KOPT-K1 (cell line): Measurements from ENCODE around the gene DSG2.

Experiments used
- H3K27ac ChIP-seq: fragments of 200-600 bp; sonication (generic); 2 replicates; pipeline ENCODE4 v1.5.1; 2016; ENCODE audit warnings: antibody characterized with exemption, mild to moderate bottlenecking, low read depth, low read length; ENCODE audit not compliant: poor library complexity, severe bottlenecking
- H3K36me3 ChIP-seq: fragments of 200-600 bp; sonication (generic); 2 replicates; pipeline ENCODE4 v1.5.1; 2017; ENCODE audit warnings: antibody characterized with exemption, mild to moderate bottlenecking, low read length, moderate library complexity; ENCODE audit not compliant: insufficient read depth
- H3K9me3 ChIP-seq: fragments of 200-600 bp; sonication (generic); 2 replicates; pipeline ENCODE4 v1.5.1; 2017; ENCODE audit warnings: antibody characterized with exemption, low read length, mild to moderate bottlenecking; ENCODE audit not compliant: insufficient read depth, poor library complexity, severe bottlenecking

Gene DSG2

GRCh38 chr18:31497836-31498573, at the start of gene DSG2:
Gene DSG2 (plus strand): TSS chr18:31498177. CDS start chr18:31498252, 75 bp downstream.
- no peaks in the 10 kb centered on the region for H3K9me3 ChIP-seq
- H3K36me3 ChIP-seq: no peaks in the 10 kb centered on the region
- H3K27ac ChIP-seq: no peak within 1 kb of the TSS

GRCh38 chr18:31450409-31450808, 47.6 kb upstream of the DSG2 start:
- Histone ChIP-seq H3K27ac (no peak overlapping the region), H3K9me3 (no peaks in the 10 kb centered on the region), H3K36me3 (no peaks in the 10 kb centered on the region)

- no peaks in the 10 kb centered on the region for H3K36me3 ChIP-seq
- no peaks in the 10 kb centered on the region for H3K9me3 ChIP-seq
- no peak overlapping the region for H3K27ac ChIP-seq
Observed at GRCh38 chr18:31451625-31452024, 46.4 kb upstream of the DSG2 start.

DNA sequence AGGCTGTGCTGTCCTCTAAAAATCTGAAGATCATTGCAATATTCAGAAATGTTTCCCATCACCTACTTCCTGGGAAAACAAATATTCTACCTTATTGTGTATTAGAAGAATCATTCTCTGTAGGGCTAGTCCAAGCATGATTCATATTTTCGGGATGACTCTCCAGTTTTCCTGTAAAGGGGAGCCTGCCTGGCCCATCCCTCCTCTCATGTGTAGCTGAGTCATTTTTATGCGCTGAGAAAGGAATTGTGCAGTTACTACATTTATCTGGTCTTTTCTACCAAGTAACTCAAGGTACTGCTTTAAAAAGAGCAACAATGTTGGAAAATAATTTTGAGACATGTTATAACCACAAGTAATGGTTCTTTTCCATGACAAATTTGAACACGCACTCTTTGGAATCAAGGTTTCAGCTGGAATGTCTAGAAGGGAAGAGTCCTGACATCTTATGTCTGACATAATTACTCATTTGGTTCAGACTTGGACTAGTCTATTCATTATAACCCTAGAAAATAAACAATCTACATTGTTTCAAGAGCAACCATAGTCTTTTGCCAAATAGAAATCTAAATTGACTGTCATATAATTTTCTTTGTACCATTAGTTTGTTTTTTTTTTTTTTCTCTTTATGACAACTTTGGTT, 43.8 kb upstream of the DSG2 start:
- Histone ChIP-seq H3K27ac (no peak overlapping the region), H3K9me3 (no peaks in the 10 kb centered on the region), H3K36me3 (no peaks in the 10 kb centered on the region)

- no peaks in the 10 kb centered on the region for H3K36me3 ChIP-seq
- no peaks in the 10 kb centered on the region for H3K9me3 ChIP-seq
- H3K27ac ChIP-seq: no peak overlapping the region
Observed at GRCh38 chr18:31469629-31470028, 28.3 kb upstream of the DSG2 start.

- H3K9me3 ChIP-seq: no peaks in the 10 kb centered on the region
- H3K36me3 ChIP-seq: no peaks in the 10 kb centered on the region
- H3K27ac ChIP-seq: no peak overlapping the region
Observed at GRCh38 chr18:31478688-31479087, 19.3 kb upstream of the DSG2 start.

DNA sequence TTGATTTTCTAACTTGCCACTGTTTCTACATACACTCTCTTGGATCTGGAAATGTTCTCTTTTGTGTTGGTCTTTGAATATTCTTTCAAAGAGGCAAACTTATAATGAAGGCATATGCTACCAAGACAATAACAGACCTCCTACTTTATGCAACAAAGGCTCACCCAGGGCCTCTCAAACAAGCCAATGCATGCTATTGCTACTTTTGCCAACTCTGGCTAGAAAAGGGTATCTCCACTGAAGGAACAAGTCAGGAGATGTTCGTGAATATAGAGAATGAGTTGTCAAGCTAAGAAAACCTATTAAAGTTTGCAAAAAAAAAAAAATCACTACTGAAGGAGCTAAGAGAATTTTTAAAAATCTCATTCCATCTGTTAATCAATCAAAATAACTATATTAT, 15.9 kb upstream of the DSG2 start:
- Histone ChIP-seq H3K27ac (no peak overlapping the region), H3K36me3 (no peaks in the 10 kb centered on the region), H3K9me3 (no peaks in the 10 kb centered on the region)

DNA sequence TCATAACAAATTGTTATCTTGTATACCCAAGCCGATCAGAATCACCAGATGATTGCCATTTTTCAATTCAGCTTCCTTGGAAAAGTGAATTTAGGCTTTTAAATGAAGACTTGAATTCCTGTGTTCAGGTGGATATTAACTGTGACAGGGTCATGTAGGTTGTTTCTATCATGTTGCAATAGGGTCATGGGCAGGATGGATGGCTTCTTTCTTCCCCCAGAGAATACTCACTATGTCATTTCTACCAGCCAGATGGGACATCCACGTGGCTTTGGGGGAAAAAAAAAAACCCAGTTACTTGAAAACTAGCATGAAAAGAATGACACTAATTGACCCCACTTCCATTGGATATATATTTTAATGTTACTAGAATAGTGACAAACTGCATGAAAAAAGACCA, 14.6 kb upstream of the DSG2 start:
- H3K27ac ChIP-seq: no peak overlapping the region
- no peaks in the 10 kb centered on the region for H3K36me3 ChIP-seq
- H3K9me3 ChIP-seq: no peaks in the 10 kb centered on the region

- no peaks in the 10 kb centered on the region for H3K36me3 ChIP-seq
- H3K9me3 ChIP-seq: no peaks in the 10 kb centered on the region
- no peak overlapping the region for H3K27ac ChIP-seq
Observed at GRCh38 chr18:31484461-31484860, 13.5 kb upstream of the DSG2 start.

DNA sequence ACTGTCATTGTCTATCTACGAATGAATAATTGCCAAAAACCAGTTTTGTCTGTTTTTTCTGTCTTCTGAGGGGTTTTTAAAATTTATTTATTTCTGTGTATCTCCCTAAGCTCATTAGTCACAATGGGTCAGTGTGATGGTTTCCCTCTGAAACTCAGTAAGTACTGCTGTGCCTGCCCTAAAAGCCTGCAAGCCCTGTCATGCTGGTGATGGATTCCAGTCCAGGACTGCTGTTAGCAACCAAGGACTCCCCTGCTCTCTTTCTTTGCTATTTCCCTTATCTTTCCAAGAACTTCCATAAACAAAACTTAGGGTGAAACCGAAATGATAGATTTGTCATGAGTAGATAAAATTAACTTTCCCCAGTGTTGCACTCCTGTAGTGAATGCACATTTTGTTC, 11.8 kb upstream of the DSG2 start:
- no peaks in the 10 kb centered on the region for H3K9me3 ChIP-seq
- H3K36me3 ChIP-seq: no peaks in the 10 kb centered on the region
- no peak overlapping the region for H3K27ac ChIP-seq

- Histone ChIP-seq H3K27ac (no peak overlapping the region), H3K9me3 (no peaks in the 10 kb centered on the region), H3K36me3 (no peaks in the 10 kb centered on the region)
Observed at GRCh38 chr18:31487246-31488015, 10.5 kb upstream of the DSG2 start.

GRCh38 chr18:31489311-31489710, 8.7 kb upstream of the DSG2 start:
- Histone ChIP-seq H3K27ac (no peak overlapping the region), H3K36me3 (no peaks in the 10 kb centered on the region)

DNA sequence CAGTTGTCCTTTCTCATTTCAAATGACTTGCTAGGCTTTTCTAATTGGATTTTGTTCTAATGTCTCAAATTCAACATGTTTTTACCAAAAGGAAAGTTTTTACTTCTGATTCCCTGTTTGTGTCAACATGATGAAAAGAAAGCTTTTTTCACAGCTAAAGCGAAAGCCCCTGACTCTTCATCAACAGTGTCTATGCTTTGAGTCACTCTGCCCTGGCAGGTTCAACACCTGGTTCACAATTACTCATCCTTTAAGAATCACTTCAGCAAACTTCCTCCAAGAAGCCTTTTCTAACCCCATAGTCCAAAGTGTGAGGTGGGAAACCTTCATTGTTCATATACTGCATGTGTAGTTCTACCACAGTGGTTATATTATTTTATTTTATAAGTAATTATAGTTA, 7.6 kb upstream of the DSG2 start:
- Histone ChIP-seq H3K9me3 (no peaks in the 10 kb centered on the region), H3K27ac (no peak overlapping the region)

More at GRCh38 chr18:31489311-31489710, 8.7 kb upstream of the DSG2 start:
- no peaks in the 10 kb centered on the region for H3K9me3 ChIP-seq

DNA sequence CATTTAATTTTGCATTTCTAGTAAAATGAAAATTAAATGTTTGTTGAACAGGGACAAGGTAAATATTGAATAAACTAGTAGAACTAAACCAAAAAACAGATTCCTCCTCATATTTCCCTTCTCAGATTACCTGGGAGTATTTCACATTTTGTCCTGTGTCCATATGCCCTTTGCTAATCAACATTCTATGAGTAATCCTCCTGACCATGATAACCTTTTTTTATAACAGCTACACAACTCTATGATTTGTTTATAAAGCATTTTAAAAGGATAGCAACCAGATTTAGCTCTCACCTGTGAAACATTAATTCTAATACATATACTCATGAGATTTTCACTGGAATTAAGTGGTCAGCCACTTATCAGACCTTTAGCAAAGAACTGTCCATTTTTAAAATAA, 7.1 kb upstream of the DSG2 start:
- Histone ChIP-seq H3K27ac (no peak overlapping the region), H3K9me3 (no peaks in the 10 kb centered on the region), H3K36me3 (no peaks in the 10 kb centered on the region)

More for the DNA sequence above, 7.6 kb upstream of the DSG2 start:
- H3K36me3 ChIP-seq: no peaks in the 10 kb centered on the region

GRCh38 chr18:31491586-31491985, 6.4 kb upstream of the DSG2 start:
- Histone ChIP-seq H3K9me3 (no peaks in the 10 kb centered on the region), H3K27ac (no peak overlapping the region), H3K36me3 (no peaks in the 10 kb centered on the region)
